Measurements from ENCODE around the gene SPATA13.

- TF ChIP-seq GATA3 (IDR thresholded peaks at IDR 0.05; ENCODE audit: low read depth, low read length) (no peak), GATA2 (IDR thresholded peaks at IDR 0.05; ENCODE audit: low read depth, low read length) (no peak; the same call in 1 of the 2 replicates)
Measured at GRCh38 chr13:24282256-24282655, 121.7 kb downstream of the SPATA13 start.

Measured in SH-SY5Y (cell line).